Neural cell (in vitro differentiated cells): Measurements from ENCODE around the gene FREM2. TPM values are rescaled to one million over a fixed set of nuclear protein-coding genes. Genes with fewer than 3 reads are reported as not detected.

Source experiments
- H2AFZ ChIP-seq: fragments of 200-600, 300-800 bp; sonication (generic), shearing (Covaris generic); 2 replicates; pipeline ENCODE4 v1.6.0; 2014; ENCODE audit warnings: low read depth, mild to moderate bottlenecking, antibody characterized with exemption, low read length, moderate library complexity
- H3F3A ChIP-seq: fragments of 200-600 bp; shearing (Covaris generic); 2 replicates; pipeline ENCODE4 v1.6.1; 2016; ENCODE audit warnings: mild to moderate bottlenecking, moderate library complexity, mixed read lengths, antibody characterized with exemption, low read length; ENCODE audit not compliant: insufficient read depth, poor library complexity, severe bottlenecking
- H3K27ac ChIP-seq: fragments of 200-600, 300-800 bp; sonication (generic), shearing (Covaris generic); 2 replicates; pipeline ENCODE4 v1.5.1; 2014; ENCODE audit warnings: mild to moderate bottlenecking, low read length, moderate library complexity
- H3K27me3 ChIP-seq: fragments of 300-800, 200-600 bp; sonication (generic), shearing (Covaris generic); 2 replicates; pipeline ENCODE4 v1.6.0; 2014; ENCODE audit warnings: mild to moderate bottlenecking, low read depth, low read length, moderate library complexity; ENCODE audit not compliant: insufficient read depth
- H3K36me3 ChIP-seq: fragments of 300-800, 200-600 bp; sonication (generic), shearing (Covaris generic); 2 replicates; pipeline ENCODE4 v1.5.1; 2014; ENCODE audit warnings: mild to moderate bottlenecking, antibody characterized with exemption, low read length, moderate library complexity; ENCODE audit not compliant: insufficient read depth
- H3K4me2 ChIP-seq: fragments of 300-800, 200-600 bp; sonication (generic), shearing (Covaris generic); 2 replicates; pipeline ENCODE4 v1.6.0; 2014; ENCODE audit warnings: mild to moderate bottlenecking, low read length
- H3K4me3 ChIP-seq: fragments of 300-800, 200-600 bp; sonication (generic), shearing (Covaris generic); 2 replicates; pipeline ENCODE4 v1.5.1; 2014; ENCODE audit warnings: mild to moderate bottlenecking, low read length, moderate library complexity
- H3K79me2 ChIP-seq: fragments of 200-600 bp; shearing (Covaris generic); replicated peaks from 2 replicates; pipeline ENCODE4 v1.6.0; 2014; ENCODE audit warnings: mild to moderate bottlenecking, low read length, moderate library complexity; ENCODE audit not compliant: insufficient read depth
- H3K9ac ChIP-seq: fragments of 300-800, 200-600 bp; sonication (generic), shearing (Covaris generic); 2 replicates; pipeline ENCODE4 v1.6.1; 2016; ENCODE audit warnings: mild to moderate bottlenecking, low read length, mixed read lengths
- H3K9me2 ChIP-seq: fragments of 200-600 bp; shearing (Covaris generic); 2 replicates; pipeline ENCODE4 v1.6.1; 2016; ENCODE audit warnings: mild to moderate bottlenecking, low read length, mixed read lengths; ENCODE audit not compliant: insufficient read depth
- H3K9me3 ChIP-seq: fragments of 200-600, 300-800 bp; sonication (generic), shearing (Covaris generic); 2 replicates; pipeline ENCODE4 v1.6.1; 2016; ENCODE audit warnings: mild to moderate bottlenecking, mixed run types, low read length, moderate library complexity, mixed read lengths
- H4K20me1 ChIP-seq: fragments of 200-600 bp; shearing (Covaris generic); 2 replicates; pipeline ENCODE4 v1.6.1; 2016; ENCODE audit warnings: mild to moderate bottlenecking, mixed run types; ENCODE audit not compliant: insufficient read depth
- CTCF ChIP-seq: fragments of 450-650 bp; IDR thresholded peaks from 2 replicates; pipeline ENCODE4 v1.5.1; 2014; ENCODE audit warnings: antibody characterized with exemption, mild to moderate bottlenecking, moderate library complexity; ENCODE audit not compliant: poor library complexity, severe bottlenecking
- EP300 ChIP-seq: fragments of 450-650 bp; conservative IDR thresholded peaks from 2 replicates; pipeline ENCODE4 v1.6.1; 2014; ENCODE audit warnings: antibody characterized with exemption, mild to moderate bottlenecking, moderate library complexity; ENCODE audit not compliant: poor library complexity, severe bottlenecking
- EZH2 ChIP-seq: fragments of 200-600, 300-800 bp; shearing (Covaris generic), sonication (generic); IDR thresholded peaks from 2 replicates; pipeline ENCODE4 v1.6.1; 2014; ENCODE audit warnings: antibody characterized with exemption, low read length, borderline replicate concordance, mild to moderate bottlenecking; ENCODE audit not compliant: insufficient read depth, poor library complexity, severe bottlenecking
- MXI1 ChIP-seq: fragments of 450-650 bp; conservative IDR thresholded peaks from 2 replicates; pipeline ENCODE4 v1.6.1; 2014; ENCODE audit warnings: antibody characterized with exemption, mild to moderate bottlenecking; ENCODE audit not compliant: poor library complexity, severe bottlenecking
- POLR2AphosphoS5 ChIP-seq: IDR thresholded peaks from 2 replicates; pipeline ENCODE4 v1.6.1; 2012
- RAD21 ChIP-seq: fragments of 450-650 bp; conservative IDR thresholded peaks from 2 replicates; pipeline ENCODE4 v1.6.1; 2014; ENCODE audit warnings: antibody characterized with exemption, mild to moderate bottlenecking, moderate library complexity
- REST ChIP-seq: IDR thresholded peaks from 2 replicates; pipeline ENCODE4 v1.6.1; 2012; ENCODE audit warnings: borderline replicate concordance
- SMC3 ChIP-seq: fragments of 450-650 bp; conservative IDR thresholded peaks from 2 replicates; pipeline ENCODE4 v1.6.1; 2014; ENCODE audit warnings: antibody characterized with exemption, mild to moderate bottlenecking, moderate library complexity; ENCODE audit not compliant: poor library complexity
- TAF1 ChIP-seq: IDR thresholded peaks from 2 replicates; pipeline ENCODE4 v1.6.1; 2012; ENCODE audit warnings: low read depth
- polyA plus RNA-seq: library from polyadenylated mRNA; depleted of rRNA; stranded (reverse); fragments of >200 nt; gene quantifications from 2 replicates; pipeline ENCODE4 v1.2.3, GENCODE V29; 2014

Gene FREM2
- polyA plus RNA-seq, 1 donor from 2014 or later = 0.19 TPM

GRCh38 chr13:38733146-38733545 lies 46.3 kb downstream of the FREM2 start:
- Histone ChIP-seq H3K27me3 (no peaks in the 10 kb centered on the region), H3K9ac (no peak overlapping the region), H3K36me3 (no peaks in the 10 kb centered on the region), H3K4me2 (no peak overlapping the region), H2AFZ (no peak overlapping the region), H4K20me1 (no peaks in the 10 kb centered on the region), H3K79me2 (no peaks in the 10 kb centered on the region), H3K4me3 (no peak overlapping the region), H3F3A (no peaks in the 10 kb centered on the region), H3K27ac (no peak overlapping the region), H3K9me2 (no peaks in the 10 kb centered on the region), H3K9me3 (no peaks in the 10 kb centered on the region)
- TF ChIP-seq TAF1 (no peak), SMC3 (no peak), RAD21 (no peak), CTCF (no peak), REST (no peak), MXI1 (no peak), POLR2AphosphoS5 (no peak), EZH2 (no peak), EP300 (no peak)

GRCh38 chr13:38735665-38736440 lies 49.0 kb downstream of the FREM2 start:
- Histone ChIP-seq H3K27ac (no peak overlapping the region), H3K79me2 (no peaks in the 10 kb centered on the region), H3K9me2 (no peaks in the 10 kb centered on the region), H2AFZ (no peak overlapping the region), H3K4me2 (no peak overlapping the region), H3F3A (no peaks in the 10 kb centered on the region), H3K27me3 (no peaks in the 10 kb centered on the region), H3K9ac (no peak overlapping the region), H3K4me3 (no peak overlapping the region), H4K20me1 (no peaks in the 10 kb centered on the region), H3K9me3 (no peaks in the 10 kb centered on the region), H3K36me3 (no peaks in the 10 kb centered on the region)
- no peak for TF ChIP-seq TAF1
- no peak for TF ChIP-seq EP300
- TF ChIP-seq SMC3 = no peak
- no peak for TF ChIP-seq RAD21
- no peak for TF ChIP-seq REST
